Measurements from ENCODE around the gene UNC80. TPM values are rescaled to one million over a fixed set of nuclear protein-coding genes. Genes with fewer than 3 reads are reported as not detected.

UNC80 gene
- total and polyA plus RNA-seq, 12 donors, result 3.0 to 20.2 (median 6.3) TPM

DNA sequence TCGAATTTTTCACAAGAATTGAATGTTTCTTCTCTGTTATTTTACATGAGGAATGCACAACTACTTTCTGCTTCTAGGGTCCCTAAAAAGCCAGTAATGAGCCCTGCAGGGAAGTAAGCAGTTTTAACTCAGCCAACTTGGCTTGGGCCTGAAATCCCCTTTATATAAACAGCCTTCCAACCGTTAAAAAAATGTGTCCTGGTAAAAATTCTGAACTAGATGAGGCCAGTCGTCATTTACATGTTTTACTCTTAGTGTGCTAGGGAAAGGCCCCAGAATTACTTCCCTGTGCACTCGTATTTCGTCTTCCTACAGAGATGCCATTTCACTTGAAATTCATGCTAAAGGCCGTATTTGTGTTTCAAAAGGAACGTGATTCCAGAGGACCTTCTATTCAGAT, 188.4 kb downstream of the UNC80 start:
- Histone ChIP-seq H3K27ac (no peak overlapping the region), H3K9me3 (replicated peaks in 1 of 3) (no peaks in the 10 kb centered on the region), H3K4me1 (replicated peaks in 1 of 2) (peaks cover 0 to 10% of the 10 kb centered on the region in 2 donors), H3K36me3 (replicated peaks in 1 of 2) (no peaks in the 10 kb centered on the region), H3K27me3 (no peaks in the 10 kb centered on the region), H3K4me3 (no peak overlapping the region)
- no peak for DNase-seq
- TF ChIP-seq, protein P1, sequence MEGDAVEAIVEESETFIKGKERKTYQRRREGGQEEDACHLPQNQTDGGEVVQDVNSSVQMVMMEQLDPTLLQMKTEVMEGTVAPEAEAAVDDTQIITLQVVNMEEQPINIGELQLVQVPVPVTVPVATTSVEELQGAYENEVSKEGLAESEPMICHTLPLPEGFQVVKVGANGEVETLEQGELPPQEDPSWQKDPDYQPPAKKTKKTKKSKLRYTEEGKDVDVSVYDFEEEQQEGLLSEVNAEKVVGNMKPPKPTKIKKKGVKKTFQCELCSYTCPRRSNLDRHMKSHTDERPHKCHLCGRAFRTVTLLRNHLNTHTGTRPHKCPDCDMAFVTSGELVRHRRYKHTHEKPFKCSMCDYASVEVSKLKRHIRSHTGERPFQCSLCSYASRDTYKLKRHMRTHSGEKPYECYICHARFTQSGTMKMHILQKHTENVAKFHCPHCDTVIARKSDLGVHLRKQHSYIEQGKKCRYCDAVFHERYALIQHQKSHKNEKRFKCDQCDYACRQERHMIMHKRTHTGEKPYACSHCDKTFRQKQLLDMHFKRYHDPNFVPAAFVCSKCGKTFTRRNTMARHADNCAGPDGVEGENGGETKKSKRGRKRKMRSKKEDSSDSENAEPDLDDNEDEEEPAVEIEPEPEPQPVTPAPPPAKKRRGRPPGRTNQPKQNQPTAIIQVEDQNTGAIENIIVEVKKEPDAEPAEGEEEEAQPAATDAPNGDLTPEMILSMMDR (IDR thresholded peaks at IDR 0.05), result no peak
- no peak for TF ChIP-seq POLR2A (IDR thresholded peaks at IDR 0.05)
- 78 to 82% (median 81%) methylated on average over 7 of the region's 7 CpGs for WGBS, 4 donors
- intact Hi-C loops (cut with DNase I), result no loop called here

DNA sequence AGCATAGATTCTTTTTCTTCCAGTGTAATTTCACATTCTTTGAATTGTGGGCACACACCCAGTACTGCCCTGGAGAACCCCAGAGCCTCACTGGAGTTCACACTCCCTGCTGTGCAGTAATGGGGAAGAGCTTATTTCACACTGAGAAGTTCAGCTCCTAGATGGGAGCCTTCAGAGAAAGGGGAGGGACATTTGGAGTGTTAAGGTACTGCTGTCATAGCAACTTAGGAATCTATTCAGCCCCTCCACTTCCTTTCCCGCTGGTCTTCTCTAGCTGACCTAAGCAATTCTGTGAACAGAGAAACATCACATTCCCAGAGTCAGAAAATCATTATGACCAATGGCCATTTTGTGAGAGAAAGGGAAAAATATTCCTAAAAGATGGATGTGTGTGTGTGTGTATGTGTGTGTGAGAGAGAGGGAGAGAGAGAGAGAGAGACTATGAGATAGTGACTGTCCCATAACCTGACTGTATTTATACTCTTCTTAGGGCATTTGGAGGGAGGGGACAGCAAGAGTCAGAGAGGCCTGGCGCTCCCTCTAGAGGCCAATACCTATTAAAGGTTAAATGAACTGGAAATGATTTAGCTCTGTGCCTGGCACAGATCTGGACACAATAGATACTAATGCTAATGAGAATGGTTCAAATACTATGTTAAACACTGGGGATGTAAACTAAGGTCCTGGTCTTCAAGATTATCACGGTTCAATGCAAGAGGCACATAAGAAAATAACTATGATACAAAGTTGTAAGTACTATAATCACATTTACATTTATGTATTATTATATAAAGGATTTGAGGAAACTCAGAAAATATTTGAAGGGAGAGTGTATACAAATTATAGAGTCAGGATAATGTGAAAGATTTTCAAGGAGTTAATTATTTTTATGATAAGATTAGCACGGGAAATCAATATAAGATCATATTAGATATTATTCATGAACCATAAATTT, 189.3 kb downstream of the UNC80 start:
- TF ChIP-seq, protein P1 (IDR thresholded peaks at IDR 0.05), result peak; percentile 48 to 82 (median 72)
- TF ChIP-seq POLR2A (IDR thresholded peaks at IDR 0.05), result no peak
- peak; percentile 56 to 82 (median 68) for DNase-seq
- WGBS, 4 donors, result 25 to 33% (median 29%) methylated on average over 4 of the region's 4 CpGs
- Histone ChIP-seq H3K4me3 (no peak overlapping the region), H3K27ac (no peak overlapping the region), H3K4me1 (replicated peaks in 1 of 2) (peaks cover 0 to 10% of the 10 kb centered on the region in 2 donors), H3K27me3 (no peaks in the 10 kb centered on the region), H3K9me3 (replicated peaks in 1 of 3) (no peaks in the 10 kb centered on the region), H3K36me3 (replicated peaks in 1 of 2) (no peaks in the 10 kb centered on the region)
- intact Hi-C loops (cut with DNase I), result no loop called here

DNA sequence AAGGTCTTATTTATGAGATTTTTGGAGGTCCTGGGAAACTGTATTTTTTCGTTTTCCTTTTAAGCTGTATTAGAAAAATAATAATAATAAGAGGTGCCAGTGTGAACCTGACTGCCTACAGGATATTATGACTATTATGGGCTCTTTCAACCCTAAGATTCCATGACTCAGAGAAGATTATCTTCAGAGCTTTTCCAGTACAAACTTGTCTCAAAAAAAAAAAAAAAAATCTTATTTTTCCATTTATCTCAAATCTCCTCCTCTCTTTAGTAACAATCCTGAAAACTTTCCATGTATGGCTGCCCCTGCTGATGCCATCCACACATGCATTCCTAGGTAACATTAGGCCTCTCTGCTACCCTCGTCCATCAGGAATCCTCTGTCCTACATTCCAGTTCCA, 194.1 kb downstream of the UNC80 start:
- H3K27me3 ChIP-seq, result no peaks in the 10 kb centered on the region
- H3K9me3 ChIP-seq (replicated peaks in 1 of 3), result no peaks in the 10 kb centered on the region
- 83 to 90% (median 86%) methylated on average over 2 of the region's 2 CpGs for WGBS, 4 donors
- peaks cover 0 to 4% of the 10 kb centered on the region in 2 donors for H3K4me1 ChIP-seq (replicated peaks in 1 of 2)
- no peak for TF ChIP-seq POLR2A (IDR thresholded peaks at IDR 0.05)
- TF ChIP-seq, protein P1 (IDR thresholded peaks at IDR 0.05), result no peak
- no peak overlapping the region for H3K4me3 ChIP-seq
- H3K27ac ChIP-seq, result no peak overlapping the region
- intact Hi-C loops (cut with DNase I), result no loop called here
- DNase-seq, result no peak
- no peaks in the 10 kb centered on the region for H3K36me3 ChIP-seq (replicated peaks in 1 of 2)

DNA sequence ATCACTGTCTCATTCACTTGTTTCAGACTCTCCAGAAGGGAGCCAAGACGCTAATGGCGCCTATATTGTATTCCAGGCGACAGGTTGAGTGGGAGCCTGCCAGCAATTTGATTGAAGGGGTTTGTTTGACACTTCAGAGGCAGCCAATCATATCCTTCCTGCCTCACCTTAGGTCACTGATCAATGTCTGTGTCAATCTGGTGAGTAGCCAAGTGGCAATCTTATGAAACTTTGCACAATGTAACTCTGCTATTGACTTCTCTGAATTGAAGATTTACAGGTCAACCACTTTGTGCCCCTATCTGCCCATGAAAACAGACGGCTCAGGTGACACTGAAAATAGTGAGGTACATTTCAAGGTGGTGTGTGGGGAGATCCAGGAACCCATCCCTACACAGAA, 198.1 kb downstream of the UNC80 start:
- Histone ChIP-seq H3K27me3 (no peaks in the 10 kb centered on the region), H3K36me3 (replicated peaks in 1 of 2) (no peaks in the 10 kb centered on the region), H3K4me1 (replicated peaks in 1 of 2) (no peaks in the 10 kb centered on the region), H3K27ac (no peak overlapping the region), H3K4me3 (no peak overlapping the region), H3K9me3 (replicated peaks in 1 of 3) (no peaks in the 10 kb centered on the region)
- no peak for DNase-seq
- intact Hi-C loops (cut with DNase I), result no loop called here
- 87 to 95% (median 93%) methylated on average over 4 of the region's 4 CpGs for WGBS, 4 donors
- TF ChIP-seq POLR2A (IDR thresholded peaks at IDR 0.05), result no peak
- TF ChIP-seq, protein P1 (IDR thresholded peaks at IDR 0.05), result no peak

Measured in adrenal gland (tissue), 12 donors.